Measurements from ENCODE around the gene GALNT12. TPM values are rescaled to one million over a fixed set of nuclear protein-coding genes. Genes with fewer than 3 reads are reported as not detected.

The GALNT12 gene
- total RNA-seq, 1 donor from 2014 or later: 12.9 TPM

- Mint-ChIP-seq H3K4me3 (ENCODE audit: low read depth) (no peak overlapping the region), H3K36me3 (ENCODE audit: insufficient read depth) (peaks cover 1% of the 10 kb centered on the region), H3K27me3 (no peaks in the 10 kb centered on the region), H3K27ac (no peak overlapping the region), H3K9me3 (ENCODE audit: low read depth) (no peaks in the 10 kb centered on the region), H3K4me1 (ENCODE audit: low read depth) (peaks cover 19% of the 10 kb centered on the region)
- no peak for TF ChIP-seq CTCF (IDR thresholded peaks at IDR 0.05; ENCODE audit: unreplicated experiment)
- DNase-seq (ENCODE audit: low spot score, unreplicated experiment): no peak
These were observed 14.4 kb upstream of the GALNT12 start for GRCh38 chr9:98793031-98793430.

GRCh38 chr9:98794802-98795201 is 12.7 kb upstream of the GALNT12 start:
- no peak for DNase-seq (ENCODE audit: low spot score, unreplicated experiment)
- no peak for TF ChIP-seq CTCF (IDR thresholded peaks at IDR 0.05; ENCODE audit: unreplicated experiment)
- Mint-ChIP-seq H3K27ac (no peak overlapping the region), H3K27me3 (no peaks in the 10 kb centered on the region), H3K4me1 (ENCODE audit: low read depth) (peaks cover 19% of the 10 kb centered on the region), H3K9me3 (ENCODE audit: low read depth) (no peaks in the 10 kb centered on the region), H3K4me3 (ENCODE audit: low read depth) (peak overlapping the region; percentile 73), H3K36me3 (ENCODE audit: insufficient read depth) (peaks cover 1% of the 10 kb centered on the region)

GRCh38 chr9:98795295-98795955 is 12.0 kb upstream of the GALNT12 start:
- no peak for DNase-seq (ENCODE audit: low spot score, unreplicated experiment)
- Mint-ChIP-seq H3K4me3 (ENCODE audit: low read depth) (peak overlapping the region; percentile 73), H3K9me3 (ENCODE audit: low read depth) (no peaks in the 10 kb centered on the region), H3K36me3 (ENCODE audit: insufficient read depth) (peaks cover 1% of the 10 kb centered on the region), H3K27me3 (no peaks in the 10 kb centered on the region), H3K4me1 (ENCODE audit: low read depth) (peaks cover 19% of the 10 kb centered on the region), H3K27ac (peak overlapping the region; percentile 77)
- no peak for TF ChIP-seq CTCF (IDR thresholded peaks at IDR 0.05; ENCODE audit: unreplicated experiment)

- Mint-ChIP-seq H3K27me3 (no peaks in the 10 kb centered on the region), H3K4me1 (ENCODE audit: low read depth) (peaks cover 19% of the 10 kb centered on the region), H3K36me3 (ENCODE audit: insufficient read depth) (peaks cover 1% of the 10 kb centered on the region), H3K9me3 (ENCODE audit: low read depth) (no peaks in the 10 kb centered on the region), H3K4me3 (ENCODE audit: low read depth) (peak overlapping the region; percentile 73), H3K27ac (peak overlapping the region; percentile 77)
- peak; percentile 31 for DNase-seq (ENCODE audit: low spot score, unreplicated experiment)
- no peak for TF ChIP-seq CTCF (IDR thresholded peaks at IDR 0.05; ENCODE audit: unreplicated experiment)
These were observed 11.5 kb upstream of the GALNT12 start for GRCh38 chr9:98795970-98796363.

GRCh38 chr9:98796364-98797101 is 10.9 kb upstream of the GALNT12 start, which contains the start of gene ANKS6:
Gene ANKS6, minus strand, starts transcription at chr9:98796555. Its CDS starts 64 bp downstream, at chr9:98796491.
- peak; percentile 64 for TF ChIP-seq CTCF (IDR thresholded peaks at IDR 0.05; ENCODE audit: unreplicated experiment)
- Mint-ChIP-seq H3K4me1 (ENCODE audit: low read depth) (peaks cover 15% of the 10 kb centered on the region), H3K27me3 (no peaks in the 10 kb centered on the region)

More at GRCh38 chr9:98796364-98797101, 10.9 kb upstream of the GALNT12 start, which contains the start of gene ANKS6:
- Mint-ChIP-seq H3K9me3 (ENCODE audit: low read depth) (no peaks in the 10 kb centered on the region), H3K36me3 (ENCODE audit: insufficient read depth) (no peaks in the 10 kb centered on the region), H3K4me3 (ENCODE audit: low read depth) (peak within 1 kb of the TSS; percentile 81), H3K27ac (peak within 1 kb of the TSS; percentile 87)
- DNase-seq (ENCODE audit: low spot score, unreplicated experiment): peak; percentile 91

Data from progenitor cell of endocrine pancreas (in vitro differentiated cells).